Measurements from ENCODE around the gene SOX12. TPM values are rescaled to one million over a fixed set of nuclear protein-coding genes. Genes with fewer than 3 reads are reported as not detected.

SOX12 gene
- total and polyA plus RNA-seq, 12 donors = 4.5 to 16.5 (median 9.7) TPM

DNA sequence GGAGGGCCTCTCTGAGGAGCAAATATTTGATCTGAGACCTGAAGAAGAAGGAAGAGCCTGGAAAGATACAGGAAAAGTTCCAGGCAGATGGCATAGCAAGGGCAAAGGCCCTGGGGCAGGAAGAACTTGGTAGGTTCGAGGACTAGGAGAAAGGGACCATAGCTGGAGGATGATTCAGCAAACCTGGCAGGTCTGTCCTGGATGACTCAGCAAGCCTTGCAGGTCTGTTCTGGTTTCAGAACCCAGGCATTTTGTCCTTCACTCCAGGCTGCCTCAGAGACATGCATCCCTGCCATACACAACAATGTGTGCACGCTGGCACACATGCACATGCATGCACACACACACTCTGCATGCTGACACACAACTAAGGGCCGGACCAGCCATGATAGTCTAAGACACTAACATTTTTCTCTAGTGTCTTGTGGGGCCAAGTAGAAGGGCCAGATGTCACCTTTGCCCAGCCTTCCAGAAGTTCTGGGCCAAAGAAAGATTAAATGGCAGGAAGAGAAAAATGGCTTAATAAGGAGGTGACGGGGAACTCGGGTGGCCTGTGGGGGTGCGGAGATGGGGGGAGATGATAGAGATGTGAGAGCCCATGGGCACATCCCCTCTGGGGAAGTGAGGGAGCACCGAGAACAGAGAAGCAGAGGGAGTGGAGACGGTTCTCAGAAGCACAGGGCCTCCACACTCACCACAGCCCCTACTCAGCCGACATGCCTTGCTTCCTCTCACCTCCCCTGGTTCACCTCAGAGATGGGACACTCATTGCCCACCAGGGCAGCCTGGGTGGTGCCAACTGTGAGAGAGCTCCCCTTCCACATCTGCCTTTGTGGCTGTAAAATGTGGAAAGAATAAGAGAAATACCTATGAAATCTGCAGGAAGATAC lies 39.8 kb downstream of the SOX12 start:
- WGBS, 2 donors = 87% methylated on average over 9 of the region's 9 CpGs
- Histone ChIP-seq H3K9me3 (no peaks in the 10 kb centered on the region), H3K36me3 (no peaks in the 10 kb centered on the region), H3K4me1 (peaks cover 0 to 10% (median 7%) of the 10 kb centered on the region in 9 donors), H3K27ac (no peak overlapping the region), H3K27me3 (no peaks in the 10 kb centered on the region), H3K4me3 (no peak overlapping the region)
- TF ChIP-seq, protein P1, sequence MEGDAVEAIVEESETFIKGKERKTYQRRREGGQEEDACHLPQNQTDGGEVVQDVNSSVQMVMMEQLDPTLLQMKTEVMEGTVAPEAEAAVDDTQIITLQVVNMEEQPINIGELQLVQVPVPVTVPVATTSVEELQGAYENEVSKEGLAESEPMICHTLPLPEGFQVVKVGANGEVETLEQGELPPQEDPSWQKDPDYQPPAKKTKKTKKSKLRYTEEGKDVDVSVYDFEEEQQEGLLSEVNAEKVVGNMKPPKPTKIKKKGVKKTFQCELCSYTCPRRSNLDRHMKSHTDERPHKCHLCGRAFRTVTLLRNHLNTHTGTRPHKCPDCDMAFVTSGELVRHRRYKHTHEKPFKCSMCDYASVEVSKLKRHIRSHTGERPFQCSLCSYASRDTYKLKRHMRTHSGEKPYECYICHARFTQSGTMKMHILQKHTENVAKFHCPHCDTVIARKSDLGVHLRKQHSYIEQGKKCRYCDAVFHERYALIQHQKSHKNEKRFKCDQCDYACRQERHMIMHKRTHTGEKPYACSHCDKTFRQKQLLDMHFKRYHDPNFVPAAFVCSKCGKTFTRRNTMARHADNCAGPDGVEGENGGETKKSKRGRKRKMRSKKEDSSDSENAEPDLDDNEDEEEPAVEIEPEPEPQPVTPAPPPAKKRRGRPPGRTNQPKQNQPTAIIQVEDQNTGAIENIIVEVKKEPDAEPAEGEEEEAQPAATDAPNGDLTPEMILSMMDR (IDR thresholded peaks at IDR 0.05) = no peak
- DNase-seq = no peak
- intact Hi-C loops (cut with DNase I) = loop anchor here in 3 of 10 donors (5.0 kb wide), 3 partner anchors 42 to 372 kb away; partner anchors contain the start of genes CSNK2A1 (in 1 of the 3) and RBCK1 (in 1 of the 3)
- no peak for ATAC-seq

- Histone ChIP-seq H3K4me3 (no peak overlapping the region), H3K27ac (no peak overlapping the region), H3K4me1 (peaks cover 0 to 16% (median 7%) of the 10 kb centered on the region in 9 donors), H3K27me3 (no peaks in the 10 kb centered on the region), H3K9me3 (no peaks in the 10 kb centered on the region), H3K36me3 (no peaks in the 10 kb centered on the region)
- DNase-seq = no peak
- no peak for ATAC-seq
- TF ChIP-seq, protein P1 (IDR thresholded peaks at IDR 0.05) = no peak
- WGBS, 2 donors = 81 to 93% methylated on average over 7 of the region's 7 CpGs
- intact Hi-C loops (cut with DNase I) = loop anchor here in 1 of 10 donors (5.0 kb wide), 1 partner anchor 41 kb away; the partner anchor contains the start of gene RBCK1
Observed at GRCh38 chr20:366041-366718, 40.8 kb downstream of the SOX12 start.

DNA sequence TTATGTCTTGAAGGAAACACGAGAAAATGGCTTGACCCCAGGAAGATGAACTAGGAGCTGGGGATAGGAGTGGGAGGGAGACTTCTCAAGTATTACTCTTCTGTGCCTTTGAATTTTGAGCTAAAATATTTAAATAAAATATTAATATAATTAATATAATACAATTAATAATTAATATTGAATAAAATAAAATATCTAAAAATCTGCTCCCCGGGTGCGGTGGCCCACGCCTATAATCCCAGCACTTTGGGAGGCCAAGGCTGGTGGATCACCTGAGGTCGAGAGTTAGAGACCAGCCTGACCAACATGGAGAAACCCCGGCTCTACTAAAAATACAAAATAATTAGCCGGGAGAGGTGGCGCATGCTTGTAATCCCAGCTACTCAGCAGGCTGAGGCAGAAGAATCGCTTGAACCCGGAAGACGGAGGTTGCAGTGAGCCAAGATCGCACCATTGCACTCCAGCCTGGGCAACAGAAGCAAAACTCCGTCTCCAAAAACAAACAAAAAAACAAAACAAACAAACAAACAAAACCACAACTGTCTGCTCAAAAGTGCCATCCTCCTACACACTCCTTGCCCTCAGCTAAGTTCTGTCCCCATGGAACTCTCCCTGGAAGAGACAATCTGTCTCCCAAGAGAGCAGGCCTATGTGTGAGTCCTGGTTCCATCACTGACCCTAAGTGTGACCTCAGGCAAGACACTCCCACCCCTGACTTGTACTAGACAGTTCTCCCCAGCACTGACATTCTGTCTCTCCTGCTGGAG lies 41.5 kb downstream of the SOX12 start:
- Histone ChIP-seq H3K27ac (no peak overlapping the region), H3K27me3 (no peaks in the 10 kb centered on the region), H3K36me3 (no peaks in the 10 kb centered on the region), H3K9me3 (no peaks in the 10 kb centered on the region), H3K4me3 (no peak overlapping the region), H3K4me1 (peaks cover 0 to 23% (median 11%) of the 10 kb centered on the region in 9 donors)
- WGBS, 2 donors = 84 to 86% methylated on average over 13 of the region's 13 CpGs
- DNase-seq (no peak), ATAC-seq (no peak)
- intact Hi-C loops (cut with DNase I) = loop anchor here in 1 of 10 donors (5.0 kb wide), 1 partner anchor 40 kb away; the partner anchor contains the start of gene RBCK1
- TF ChIP-seq, protein P1 (IDR thresholded peaks at IDR 0.05) = no peak

DNA sequence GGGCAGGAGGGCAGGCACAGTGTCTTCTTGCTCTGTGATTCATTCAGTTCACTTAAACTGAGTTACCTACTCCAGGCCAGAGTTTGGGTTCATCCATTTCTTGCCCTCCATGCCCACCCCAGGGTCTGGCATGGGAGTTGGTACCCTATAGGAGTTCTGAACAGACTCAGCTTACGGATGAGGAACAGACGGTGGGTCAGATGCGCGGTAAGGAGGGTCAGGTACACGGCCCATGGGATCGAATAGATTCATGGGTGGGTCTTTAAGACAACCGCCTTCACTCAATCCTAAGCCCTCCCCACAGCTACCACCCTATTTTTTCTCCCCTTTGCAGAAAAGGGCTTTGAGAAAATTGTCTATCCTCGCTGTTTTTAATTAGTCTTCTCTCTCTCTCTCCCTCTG lies 42.1 kb downstream of the SOX12 start:
- Histone ChIP-seq H3K9me3 (no peaks in the 10 kb centered on the region), H3K27me3 (no peaks in the 10 kb centered on the region), H3K4me1 (peaks cover 0 to 23% (median 15%) of the 10 kb centered on the region in 9 donors), H3K4me3 (no peak overlapping the region), H3K36me3 (no peaks in the 10 kb centered on the region), H3K27ac (no peak overlapping the region)
- 90 to 93% methylated on average over 8 of the region's 8 CpGs for WGBS, 2 donors
- TF ChIP-seq, protein P1 (IDR thresholded peaks at IDR 0.05) = no peak
- intact Hi-C loops (cut with DNase I) = loop anchor here in 1 of 10 donors (5.0 kb wide), 1 partner anchor 40 kb away; the partner anchor contains the start of gene RBCK1
- ATAC-seq (no peak), DNase-seq (no peak)
